ENCODE data around the gene AKAP12.

- TF ChIP-seq CTCF (IDR thresholded peaks at IDR 0.05; ENCODE audit: low read depth, low read length) = no peak
- TF ChIP-seq MAX (IDR thresholded peaks at IDR 0.05; ENCODE audit: low read depth, low read length) = no peak
- TF ChIP-seq POLR2A (IDR thresholded peaks at IDR 0.05; ENCODE audit: extremely low read depth, insufficient read length) = no peak
- TF ChIP-seq MYC (IDR thresholded peaks at IDR 0.05; ENCODE audit: low read depth, low read length) = no peak
Observed at GRCh38 chr6:151293688-151294016, 53.9 kb downstream of the AKAP12 start.
